ENCODE measurements around the gene FKBP3. TPM values are rescaled to one million over a fixed set of nuclear protein-coding genes. Genes with fewer than 3 reads are reported as not detected.

FKBP3 gene
- total RNA-seq, 1 experiment from 2014 or later: 157 TPM

DNA sequence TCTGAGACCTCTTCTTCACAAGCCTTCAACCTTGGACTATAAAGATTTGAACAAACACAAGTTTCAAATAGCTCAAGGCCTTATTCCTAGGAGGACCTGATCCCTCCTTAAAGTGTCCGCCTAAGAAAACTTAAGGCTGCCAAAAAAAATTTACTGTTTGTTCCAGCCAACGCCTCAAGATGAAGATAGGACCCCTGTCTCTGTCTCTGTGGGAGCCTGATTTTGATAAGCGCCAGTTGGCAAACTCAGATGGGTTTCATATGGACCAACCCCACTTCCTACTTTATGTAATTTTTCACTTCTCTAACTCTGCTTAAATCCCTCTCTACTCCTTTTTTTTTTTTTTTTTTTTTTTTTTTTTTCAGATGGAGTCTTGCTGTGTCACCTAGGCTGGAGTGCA is 11.0 kb downstream of the FKBP3 start:
- Histone ChIP-seq H3K27ac (ENCODE audit: insufficient read length, low read depth, low read length) (no peak overlapping the region), H2BK5ac (ENCODE audit: insufficient read length, low read length) (no peak overlapping the region), H3K4ac (ENCODE audit: low read depth, low read length) (no peak overlapping the region), H4K91ac (ENCODE audit: insufficient read length, low read depth, low read length) (no peak overlapping the region), H3K9me3 (ENCODE audit: control insufficient read depth, low read depth, low read length) (no peaks in the 10 kb centered on the region), H4K20me1 (ENCODE audit: control insufficient read depth, insufficient read depth, insufficient read length) (no peaks in the 10 kb centered on the region), H3K18ac (ENCODE audit: insufficient read length, low read depth, low read length) (no peak overlapping the region), H4K5ac (ENCODE audit: insufficient read length, low read depth, low read length) (no peak overlapping the region), H3T11ph (ENCODE audit: low read length) (no peak overlapping the region), H3K56ac (ENCODE audit: insufficient read length, low read depth, low read length) (no peak overlapping the region), H3K9ac (ENCODE audit: extremely low read depth, insufficient read length, low read length) (no peak overlapping the region), H2BK15ac (ENCODE audit: low read depth, low read length) (no peak overlapping the region), H2BK120ac (ENCODE audit: low read depth, low read length, poor library complexity, severe bottlenecking) (no peak overlapping the region), H3K79me2 (ENCODE audit: insufficient read depth, low read length) (no peaks in the 10 kb centered on the region), H3K4me2 (ENCODE audit: insufficient read depth, insufficient read length, low read length) (no peak overlapping the region), H4K8ac (replicated peaks; ENCODE audit: insufficient read length, low read depth, low read length) (no peak overlapping the region), H3K23ac (ENCODE audit: insufficient read length, low read depth, low read length) (no peak overlapping the region), H3K14ac (ENCODE audit: insufficient read depth, low read length) (no peak overlapping the region), H2BK12ac (ENCODE audit: insufficient read length, low read depth, low read length) (no peak overlapping the region), H3K79me1 (ENCODE audit: insufficient read depth, low read depth, low read length, poor library complexity, severe bottlenecking) (no peaks in the 10 kb centered on the region), H2AK5ac (ENCODE audit: insufficient read length, low read length) (no peak overlapping the region), H3K4me1 (ENCODE audit: insufficient read depth, low read length) (no peaks in the 10 kb centered on the region), H2BK20ac (ENCODE audit: low read depth, low read length, poor library complexity, severe bottlenecking) (no peak overlapping the region), H3K23me2 (ENCODE audit: insufficient read length, low read depth, low read length, poor library complexity, severe bottlenecking) (no peaks in the 10 kb centered on the region), H3K27me3 (ENCODE audit: insufficient read depth, low read length) (no peaks in the 10 kb centered on the region), H2AFZ (ENCODE audit: low read length) (no peak overlapping the region)
- no peak for DNase-seq
- Mint-ChIP-seq H3K9me3 (no peaks in the 10 kb centered on the region), H3K27me3 (ENCODE audit: low read depth) (no peaks in the 10 kb centered on the region), H3K27ac (no peak overlapping the region), H3K4me3 (no peak overlapping the region), H3K4me1 (no peaks in the 10 kb centered on the region), H3K36me3 (ENCODE audit: insufficient read depth in 1 of 3, low read depth in 3 of 3) (peaks cover 36 to 79% (median 75%) of the 10 kb centered on the region in 3 experiments)
- TF ChIP-seq, protein P1, sequence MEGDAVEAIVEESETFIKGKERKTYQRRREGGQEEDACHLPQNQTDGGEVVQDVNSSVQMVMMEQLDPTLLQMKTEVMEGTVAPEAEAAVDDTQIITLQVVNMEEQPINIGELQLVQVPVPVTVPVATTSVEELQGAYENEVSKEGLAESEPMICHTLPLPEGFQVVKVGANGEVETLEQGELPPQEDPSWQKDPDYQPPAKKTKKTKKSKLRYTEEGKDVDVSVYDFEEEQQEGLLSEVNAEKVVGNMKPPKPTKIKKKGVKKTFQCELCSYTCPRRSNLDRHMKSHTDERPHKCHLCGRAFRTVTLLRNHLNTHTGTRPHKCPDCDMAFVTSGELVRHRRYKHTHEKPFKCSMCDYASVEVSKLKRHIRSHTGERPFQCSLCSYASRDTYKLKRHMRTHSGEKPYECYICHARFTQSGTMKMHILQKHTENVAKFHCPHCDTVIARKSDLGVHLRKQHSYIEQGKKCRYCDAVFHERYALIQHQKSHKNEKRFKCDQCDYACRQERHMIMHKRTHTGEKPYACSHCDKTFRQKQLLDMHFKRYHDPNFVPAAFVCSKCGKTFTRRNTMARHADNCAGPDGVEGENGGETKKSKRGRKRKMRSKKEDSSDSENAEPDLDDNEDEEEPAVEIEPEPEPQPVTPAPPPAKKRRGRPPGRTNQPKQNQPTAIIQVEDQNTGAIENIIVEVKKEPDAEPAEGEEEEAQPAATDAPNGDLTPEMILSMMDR (conservative IDR thresholded peaks at IDR 0.05): no peak
- no CpG with 5 or more reads among the region's 3 CpGs for WGBS (ENCODE audit: extremely low coverage, insufficient read length, low lambda C conversion rate)

Data from H9 (cell line).